HepG2 (cell line): ENCODE measurements around the gene BIRC7. TPM values are rescaled to one million over a fixed set of nuclear protein-coding genes. Genes with fewer than 3 reads are reported as not detected.
A peak's percentile ranks its signal among the peaks of the same experiment; 100 is the strongest.

Experiments used
- ATAC-seq: fragments of 200-7000 bp; cut with Tn5 transposase; 3 replicates; pipeline ENCODE4 v1.9.1; 2020; ENCODE audit warnings: mild to moderate bottlenecking, moderate library complexity
- BruUV-seq: library from RNA; stranded (reverse); fragments of 400-500 nt; replicated peaks from 2 replicates; lab custom pipeline; 2021; lab: Mats Ljungman, UMichigan
- CTCF ChIA-PET: fragments of 300-600 bp; formaldehyde crosslinking; extraction: SDS; loops from one replicate; lab custom pipeline; 2021; ENCODE audit warnings: low total read pairs, inconsistent platforms, low intra/inter-chr PET ratio; lab: Yijun Ruan, JAX
- POLR2A ChIA-PET: fragments of 350-600 bp; sonication (Branson Sonifier 250); formaldehyde crosslinking; loops from one replicate; lab custom pipeline; 2020; ENCODE audit warnings: antibody characterized with exemption, inconsistent platforms; lab: Yijun Ruan, JAX
- DNase-seq: peaks from one replicate; pipeline ENCODE4 v3.0.0-alpha.2; 2015; ENCODE audit warnings: low spot score
- FAIRE-seq: peaks from 3 replicates; lab custom pipeline; 2011; peaks lifted over from hg19 to GRCh38; lab: Jason Lieb, UNC
- H2AFZ ChIP-seq: one replicate; pipeline ENCODE4 v1.6.1; 2011; ENCODE audit warnings: low read length, inconsistent platforms
- H3K27ac ChIP-seq: fragments of 300-600 bp; 3 replicates; pipeline ENCODE4 v1.8.0; 2011; ENCODE audit warnings: mixed run types, mild to moderate bottlenecking, mixed read lengths, low read length, inconsistent platforms; ENCODE audit not compliant: insufficient read depth; ENCODE audit errors: extremely low read length
- H3K27me3 ChIP-seq, 2 experiments: fragments of 200-600 bp in 1 of 2; 2 replicates in 1 of 2; 3 replicates in 1 of 2; pipeline versions ENCODE4 v1.6.0 to v1.8.0; 2011; ENCODE audit warnings: low read length in 2 of 2, mild to moderate bottlenecking in 2 of 2, moderate library complexity in 2 of 2, inconsistent platforms in 1 of 2; ENCODE audit not compliant: insufficient read depth in 2 of 2, control insufficient read depth in 1 of 2
- H3K36me3 ChIP-seq, 2 experiments: fragments of 200-600 bp in 1 of 2; replicated peaks in 1 of 2; 2 replicates in 1 of 2; 3 replicates in 1 of 2; pipeline versions ENCODE4 v1.5.1 to v1.8.0; 2011; ENCODE audit warnings: low read length in 2 of 2, inconsistent platforms in 1 of 2; ENCODE audit not compliant: insufficient read depth in 2 of 2, control insufficient read depth in 1 of 2
- H3K4me1 ChIP-seq: 2 replicates; pipeline ENCODE4 v1.5.1; 2012; ENCODE audit warnings: low read length, inconsistent platforms; ENCODE audit not compliant: insufficient read depth
- H3K4me2 ChIP-seq: 2 replicates; pipeline ENCODE4 v1.6.0; 2011; ENCODE audit warnings: low read depth, low read length, inconsistent platforms
- H3K4me3 ChIP-seq, 3 experiments: fragments of 200-600 bp in 1 of 3; sonication (generic), shearing (Covaris generic) in 1 of 3; replicated peaks in 1 of 3; 2 replicates each; pipeline ENCODE4 v1.5.1; 2011 to 2016; ENCODE audit warnings: low read length in 3 of 3, inconsistent platforms in 2 of 3, low read depth in 2 of 3, mild to moderate bottlenecking in 2 of 3, control low read depth in 1 of 3, mixed read lengths in 1 of 3; ENCODE audit not compliant: insufficient read depth in 1 of 3
- H3K79me2 ChIP-seq: one replicate; pipeline ENCODE4 v1.6.1; 2011; ENCODE audit warnings: low read length, inconsistent platforms; ENCODE audit not compliant: insufficient read depth
- H3K9ac ChIP-seq: 2 replicates; pipeline ENCODE4 v1.6.0; 2011; ENCODE audit warnings: mild to moderate bottlenecking, low read depth, low read length, inconsistent platforms; ENCODE audit not compliant: insufficient read depth
- H3K9me3 ChIP-seq: 2 replicates; pipeline ENCODE4 v1.5.1; 2012; ENCODE audit warnings: mild to moderate bottlenecking, low read length
- H4K20me1 ChIP-seq: 2 replicates; pipeline ENCODE4 v1.6.0; 2011; ENCODE audit warnings: inconsistent platforms, mild to moderate bottlenecking, low read length, moderate library complexity; ENCODE audit not compliant: insufficient read depth
- AGO1 ChIP-seq: fragments of 200-400 bp; formaldehyde crosslinking; IDR thresholded peaks from 2 replicates; pipeline ENCODE4 v1.6.1; 2017; ENCODE audit warnings: mild to moderate bottlenecking, low read depth, low read length, moderate library complexity; ENCODE audit not compliant: poor library complexity, severe bottlenecking
- ARHGAP35 ChIP-seq: sonication (generic); formaldehyde crosslinking; IDR thresholded peaks from 2 replicates; pipeline ENCODE4 v1.9.0; 2022; ENCODE audit warnings: mild to moderate bottlenecking, inconsistent platforms, moderate library complexity, missing genetic modification reagents, borderline replicate concordance
- BHLHE40 ChIP-seq: IDR thresholded peaks from 2 replicates; pipeline ENCODE4 v1.6.1; 2011; ENCODE audit warnings: low read length, improper control_type of control experiment
- CTCF ChIP-seq: sonication (generic); formaldehyde crosslinking; IDR thresholded peaks from 2 replicates; pipeline ENCODE4 v1.5.0; 2020; ENCODE audit warnings: mild to moderate bottlenecking, missing genetic modification reagents, moderate library complexity
- FOSL2 ChIP-seq: sonication (generic); formaldehyde crosslinking; IDR thresholded peaks from 2 replicates; pipeline ENCODE4 v1.4.0; 2020; ENCODE audit warnings: missing genetic modification reagents
- GABPA ChIP-seq, 2 experiments: IDR thresholded peaks; 2 replicates each; pipeline ENCODE4 v1.6.1; 2011 to 2016; ENCODE audit warnings: low read depth in 2 of 2, low read length in 1 of 2, missing biosample characterization in 1 of 2, missing genetic modification characterization in 1 of 2
- GABPB1 ChIP-seq: IDR thresholded peaks from 2 replicates; pipeline ENCODE4 v1.6.1; 2016; ENCODE audit warnings: mild to moderate bottlenecking, missing genetic modification reagents, moderate library complexity, missing compliant biosample characterization
- KLF15 ChIP-seq: sonication (generic); formaldehyde crosslinking; IDR thresholded peaks from 2 replicates; pipeline ENCODE4 v1.8.1; 2023; ENCODE audit warnings: borderline replicate concordance, mild to moderate bottlenecking, inconsistent platforms, missing genetic modification reagents, mixed read lengths
- MXD1 ChIP-seq: sonication (generic); formaldehyde crosslinking; IDR thresholded peaks from 2 replicates; pipeline ENCODE4 v1.4.0; 2020; ENCODE audit warnings: mild to moderate bottlenecking, missing genetic modification reagents
- NFIC ChIP-seq: IDR thresholded peaks from 2 replicates; pipeline ENCODE4 v1.6.1; 2012; ENCODE audit warnings: mild to moderate bottlenecking, low read length, inconsistent platforms
- POLR2AphosphoS2 ChIP-seq: IDR thresholded peaks from 2 replicates; pipeline ENCODE4 v1.6.1; 2011; ENCODE audit warnings: low read depth, low read length, improper control_type of control experiment
- SAFB2 ChIP-seq: sonication (generic); formaldehyde crosslinking; IDR thresholded peaks from 2 replicates; pipeline ENCODE4 v1.5.1; 2020; ENCODE audit warnings: missing genetic modification reagents, low read depth, mild to moderate bottlenecking, borderline replicate concordance
- SMAD3 ChIP-seq: sonication (generic); formaldehyde crosslinking; IDR thresholded peaks from 2 replicates; pipeline ENCODE4 v1.4.0; 2020; ENCODE audit warnings: missing genetic modification reagents
- SNRNP70 ChIP-seq: fragments of 200-400 bp; formaldehyde crosslinking; IDR thresholded peaks from 2 replicates; pipeline ENCODE4 v1.6.1; 2017; ENCODE audit warnings: mild to moderate bottlenecking, low read depth, low read length, moderate library complexity
- STAG1 ChIP-seq: sonication (generic); formaldehyde crosslinking; IDR thresholded peaks from 2 replicates; pipeline ENCODE4 v1.4.0; 2020; ENCODE audit warnings: missing genetic modification reagents
- THAP11 ChIP-seq: IDR thresholded peaks from 2 replicates; pipeline ENCODE4 v1.6.1; 2016; ENCODE audit warnings: missing biosample characterization, missing genetic modification reagents
- USF2 ChIP-seq, 2 experiments: sonication (generic) in 1 of 2; formaldehyde crosslinking in 1 of 2; IDR thresholded peaks; 2 replicates each; pipeline versions ENCODE4 v1.5.1 to v1.6.1; 2011 to 2020; ENCODE audit warnings: borderline replicate concordance in 1 of 2, low read depth in 1 of 2, low read length in 1 of 2, mild to moderate bottlenecking in 1 of 2, missing genetic modification reagents in 1 of 2, moderate library complexity in 1 of 2
- ZNF121 ChIP-seq: sonication (generic); formaldehyde crosslinking; IDR thresholded peaks from 2 replicates; pipeline ENCODE4 v1.5.0; 2020; ENCODE audit warnings: mild to moderate bottlenecking, missing genetic modification reagents
- ZNF530 ChIP-seq: sonication (generic); formaldehyde crosslinking; IDR thresholded peaks from 2 replicates; pipeline ENCODE4 v1.5.0; 2020; ENCODE audit warnings: low read depth, mild to moderate bottlenecking, missing genetic modification reagents
- ZNF790 ChIP-seq: sonication (generic); formaldehyde crosslinking; IDR thresholded peaks from 2 replicates; pipeline ENCODE4 v1.8.0; 2022; ENCODE audit warnings: missing genetic modification reagents, mild to moderate bottlenecking, borderline replicate concordance
- ZSCAN25 ChIP-seq: sonication (generic); formaldehyde crosslinking; IDR thresholded peaks from 2 replicates; pipeline ENCODE4 v1.8.0; 2022; ENCODE audit warnings: mild to moderate bottlenecking, missing genetic modification reagents
- WGBS: methylation state at CpG from one replicate; pipeline ENCODE4 v1.1.6; 2017; ENCODE audit warnings: low lambda C conversion rate; 5-methylcytosine and 5-hydroxymethylcytosine counted together
- in situ Hi-C: cut with HindIII; loops from 2 replicates; pipeline ENCODE4 v1.10.0; 2017; ENCODE audit warnings: low pct_unique_long_range_greater_than_20kb; ENCODE audit not compliant: extremely low pct_ligation_motif_present
- intact Hi-C: fragments of 100-400 bp; cut with micrococcal nuclease; formaldehyde crosslinking; loops from one replicate; pipeline ENCODE4 v1.10.0; 2022; ENCODE audit not compliant: unreplicated experiment
- polyA plus RNA-seq, 8 experiments: library from polyadenylated mRNA; depleted of rRNA in 3 of 8; stranded (reverse) in 7 of 8; unstranded in 1 of 8; fragments of >200 nt; fragmentation: Illumina TruSeq in 4 of 8; extraction: Trizol in 4 of 8; gene quantifications; 2 replicates each; pipeline versions ENCODE4 v1.2.1 to v1.2.3, GENCODE V29; 2011 to 2016; ENCODE audit warnings: low read depth in 4 of 8, missing spikeins in 1 of 8, mixed read lengths in 1 of 8; ENCODE audit not compliant: insufficient read depth in 1 of 8
- total RNA-seq, 5 experiments: library from RNA; depleted of rRNA; stranded (reverse); fragments of >200 nt; fragmentation: Illumina TruSeq; extraction: Trizol; gene quantifications; 2 replicates each; pipeline ENCODE4 v1.2.3, GENCODE V29; 2016; ENCODE audit warnings: low read depth in 1 of 5

Gene BIRC7
- total and polyA plus RNA-seq, 2 of the 13 experiments (the other 11 are each of a cell fraction or from before 2014, with no cell fraction given) = 0.27 to 5.1 TPM

GRCh38 chr20:63238514-63239125 lies 2.9 kb downstream of the BIRC7 start:
- peaks cover 19 to 67% of the 10 kb centered on the region in 2 experiments for H3K27me3 ChIP-seq
- no peak overlapping the region for H3K4me3 ChIP-seq
- peaks cover 41% of the 10 kb centered on the region for H3K4me1 ChIP-seq
- no peaks in the 10 kb centered on the region for H3K79me2 ChIP-seq
- no peaks in the 10 kb centered on the region; the same call in 1 of the 2 replicates for H4K20me1 ChIP-seq
- in situ Hi-C loops = no loop called here
- ATAC-seq = peak; percentile 10; the same call in 1 of the 3 replicates
- peak overlapping the region; percentile 23; the same call in 1 of the 2 replicates for H3K4me2 ChIP-seq
- H3K9ac ChIP-seq = no peak overlapping the region
- H3K27ac ChIP-seq = no peak overlapping the region
- no peaks in the 10 kb centered on the region for H3K9me3 ChIP-seq
- ChIA-PET POLR2A (no interaction called here), CTCF (no interaction called here)
- no peak overlapping the region for H2AFZ ChIP-seq
- intact Hi-C loops = no loop called here
- no peak for FAIRE-seq
- WGBS = 22% methylated on average over 10 of the region's 16 CpGs
- no peak for DNase-seq
- no TSS peak for BruUV-seq
- H3K36me3 ChIP-seq = no peaks in the 10 kb centered on the region
- TF ChIP-seq USF2 (IDR thresholded peaks at IDR 0.05; ENCODE audit: low read depth, low read length) (peak; percentile 51; the same call in 1 of the 2 replicates), USF2 (CRISPR knock-in tag; IDR thresholded peaks at IDR 0.05; ENCODE audit: borderline replicate concordance) (peak; percentile 74; the same call in 1 of the 2 replicates), ZNF530 (CRISPR knock-in tag) (no peak), AGO1 (no peak), SMAD3 (CRISPR knock-in tag) (no peak), STAG1 (CRISPR knock-in tag) (peak; percentile 49), THAP11 (CRISPR knock-in tag) (no peak), SNRNP70 (no peak), MXD1 (CRISPR knock-in tag) (no peak), FOSL2 (0 out of 2 replicates have a peak, but pooled peaks have one; percentile 6), POLR2AphosphoS2 (no peak), ZNF121 (no peak), ZSCAN25 (CRISPR knock-in tag) (peak; percentile 82), BHLHE40 (peak; percentile 80), SAFB2 (CRISPR knock-in tag) (no peak), GABPA (IDR thresholded peaks at IDR 0.05; ENCODE audit: low read depth, low read length) (no peak), GABPA (CRISPR knock-in tag; IDR thresholded peaks at IDR 0.05; ENCODE audit: low read depth) (peak; percentile 45), ARHGAP35 (CRISPR knock-in tag) (no peak), ZNF790 (CRISPR knock-in tag) (no peak), CTCF (CRISPR knock-in tag) (peak; percentile 79), GABPB1 (CRISPR knock-in tag) (peak; percentile 58), NFIC (no peak), KLF15 (CRISPR knock-in tag) (no peak)
